Forelimb muscle (tissue), 1 donor: Measurements from ENCODE around the gene MRGPRX3. TPM values are rescaled to one million over a fixed set of nuclear protein-coding genes. Genes with fewer than 3 reads are reported as not detected.
"Not testable (repeated sequence)": the region's sequence is repeated elsewhere in the genome, so short reads cannot be mapped to it uniquely, and the experiment has no call there.

Source experiments
- DNase-seq: peaks from one replicate; pipeline ENCODE4 v3.0.0-alpha.2; 2013; ENCODE audit warnings: low read depth
- polyA plus RNA-seq: library from polyadenylated mRNA; unstranded; fragments of 120-200 nt; gene quantifications from one replicate; pipeline ENCODE4 v1.2.1, GENCODE V29; 2013; ENCODE audit not compliant: insufficient read length

MRGPRX3 gene
- not detected for polyA plus RNA-seq

DNA sequence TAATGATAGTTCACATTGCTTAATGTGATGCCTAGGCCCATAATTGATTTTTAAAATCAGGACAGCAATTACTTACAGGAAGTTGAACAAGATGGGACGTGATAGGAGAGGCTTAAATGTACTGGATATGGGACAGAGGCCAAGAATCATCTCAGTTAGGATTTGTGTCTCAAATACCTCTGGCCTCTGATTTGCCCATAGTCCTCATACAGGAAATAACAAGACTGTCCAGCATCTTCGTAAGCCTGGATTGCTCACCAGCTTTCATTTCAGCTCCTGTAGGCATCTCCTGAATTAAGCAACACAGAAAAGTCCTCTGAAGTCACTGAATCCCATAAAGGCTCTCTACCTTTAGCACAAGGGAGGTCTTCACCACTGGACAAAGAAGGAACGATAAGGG lies at the start of gene MRGPRX3:
MRGPRX3 (plus strand) TSS at position 231 of the 400 bp plus-strand sequence. CDS start 4,632 bp downstream, outside the sequence.
- DNase-seq = no peak

DNA sequence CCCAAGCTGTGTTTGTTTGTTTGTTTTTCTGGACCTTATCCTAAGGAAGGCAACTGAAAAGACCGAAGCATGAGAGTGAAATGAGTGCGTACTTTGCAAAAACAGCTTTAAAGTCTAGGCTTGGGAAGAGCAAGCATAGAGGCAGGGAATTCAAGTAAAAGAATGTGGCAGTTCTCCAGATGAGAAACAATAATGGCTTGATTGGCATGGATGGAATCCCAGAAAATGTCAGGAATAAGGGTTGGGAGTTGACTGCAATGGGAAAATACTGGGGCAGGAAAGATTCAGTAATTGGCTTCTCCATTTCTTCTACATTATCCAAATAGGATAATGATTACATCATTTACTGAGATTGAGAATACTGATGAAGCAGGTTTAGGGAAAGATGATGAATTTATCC lies 44.0 kb upstream of the MRGPRX3 start:
- no peak for DNase-seq

DNA sequence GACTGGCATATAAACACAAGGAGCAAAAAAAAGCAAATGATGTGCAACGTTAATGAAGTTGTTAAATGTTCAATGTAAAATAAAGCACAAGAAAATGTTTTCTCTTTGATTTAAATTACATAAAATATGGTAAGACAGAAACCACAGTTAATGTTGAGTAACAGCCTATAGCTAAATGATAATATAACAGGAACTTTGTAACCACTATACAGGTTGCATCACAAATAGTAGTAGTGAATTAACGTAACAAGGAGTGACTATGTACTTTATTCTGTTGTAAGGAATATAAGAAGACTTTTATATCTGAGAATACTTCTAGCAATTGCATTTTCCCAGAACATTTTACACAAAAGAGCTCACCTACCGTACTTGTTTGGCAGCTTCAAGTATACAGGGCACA lies 43.4 kb upstream of the MRGPRX3 start:
- DNase-seq = no peak

DNA sequence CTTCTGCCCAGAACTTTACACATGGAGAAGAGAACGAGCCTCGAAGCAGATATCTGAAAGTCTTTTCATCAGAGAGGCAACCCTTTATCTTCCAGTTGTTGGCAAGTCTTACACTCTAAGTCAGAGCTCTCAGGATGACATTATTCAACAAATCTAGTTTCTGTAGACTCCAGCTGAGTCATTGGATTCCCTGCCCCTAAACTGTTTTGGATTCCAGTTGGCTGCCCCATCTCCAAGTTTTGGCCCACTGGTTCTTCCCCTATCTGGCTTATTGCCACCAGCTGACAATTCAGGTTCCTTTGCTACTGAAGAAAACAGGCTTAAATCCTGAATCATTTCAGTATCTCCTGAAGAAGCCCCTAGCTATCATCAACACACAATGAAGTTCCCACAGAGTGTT lies 40.6 kb upstream of the MRGPRX3 start:
- no peak for DNase-seq

DNA sequence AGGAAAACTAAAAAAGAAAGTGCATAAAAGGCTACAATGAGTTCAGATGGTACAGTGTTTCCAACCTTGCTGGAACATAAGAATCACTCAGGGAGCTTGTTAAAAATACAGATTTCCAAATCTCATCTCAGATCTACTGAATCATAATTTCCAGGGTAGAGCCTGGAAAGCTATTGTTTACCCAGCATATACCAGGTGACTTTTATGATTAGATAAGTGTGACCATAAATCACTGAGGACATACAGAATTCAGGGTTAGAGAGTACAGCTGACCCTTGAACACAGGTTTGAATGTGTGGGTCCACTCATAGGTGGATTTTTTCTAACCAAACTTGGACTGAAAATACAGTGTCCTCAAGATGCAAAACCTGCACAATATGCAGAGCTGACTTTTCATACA lies 38.4 kb upstream of the MRGPRX3 start:
- DNase-seq = no peak

DNA sequence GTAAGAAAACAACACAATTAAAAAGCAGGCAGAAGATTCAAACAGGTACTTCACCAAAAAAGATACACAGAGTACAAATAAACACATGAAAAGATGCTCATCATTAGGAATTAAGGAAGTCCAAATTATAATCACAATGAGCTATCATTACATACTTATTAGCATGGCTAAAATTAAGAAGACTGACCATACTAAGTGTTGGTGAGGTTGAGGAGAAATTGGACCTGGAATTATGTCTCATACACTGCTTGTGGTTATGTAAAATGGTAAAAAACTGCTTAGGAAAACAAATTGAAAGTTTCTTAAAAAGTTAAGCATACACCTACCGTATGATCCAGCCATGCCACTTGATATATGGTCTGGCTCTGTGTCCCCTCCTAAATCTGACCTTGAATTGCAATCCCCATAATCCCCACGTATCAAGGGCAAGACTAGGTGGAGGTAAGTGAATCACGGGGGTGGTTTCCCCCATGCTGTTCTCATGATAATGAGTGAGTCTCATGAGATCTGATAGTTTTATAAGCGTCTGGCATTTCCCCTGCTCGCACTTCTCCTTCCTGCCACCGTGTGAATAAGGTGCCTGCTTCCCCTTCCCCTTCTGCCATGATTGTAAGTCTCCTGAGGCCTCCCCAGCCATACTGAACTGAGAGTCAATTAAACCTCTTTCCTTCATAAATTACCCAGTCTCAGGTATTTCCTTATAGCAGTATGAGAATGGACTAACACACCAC lies 31.3 kb upstream of the MRGPRX3 start:
- no peak for DNase-seq

DNA sequence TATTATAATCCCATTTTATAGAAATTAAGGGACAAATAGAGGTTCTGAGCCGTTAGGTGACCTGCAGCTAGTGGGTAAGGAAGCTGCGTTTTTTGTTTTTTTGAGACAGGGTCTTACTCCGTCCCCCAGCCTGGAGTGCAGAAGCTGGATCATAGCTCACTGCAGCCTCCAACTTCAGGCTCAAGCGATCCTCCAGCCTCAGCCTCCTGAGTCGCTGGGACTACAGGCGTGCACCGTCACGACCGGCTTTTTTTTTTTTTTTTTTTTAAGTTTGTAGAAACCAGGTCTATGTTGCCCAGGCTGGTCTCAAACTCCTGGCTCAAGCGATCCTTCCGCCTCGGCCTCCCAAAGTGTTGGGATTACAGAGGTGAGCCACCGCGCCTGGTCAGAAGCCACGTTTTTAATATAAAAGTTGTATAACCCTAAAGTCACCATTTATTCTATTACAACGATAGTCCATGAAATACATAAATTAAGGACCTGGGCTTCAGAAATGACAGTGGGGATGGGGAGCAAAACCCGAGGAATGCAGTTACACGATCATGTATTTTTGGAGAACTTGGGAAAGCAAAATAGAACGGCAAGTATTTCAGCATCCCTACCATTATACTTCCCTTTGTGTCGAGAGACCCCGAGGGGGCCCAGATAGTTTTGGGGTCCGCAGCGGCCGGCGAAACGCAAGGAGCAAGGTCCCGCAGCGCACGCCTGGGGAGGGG lies 27.1 kb upstream of the MRGPRX3 start:
- no peak for DNase-seq

DNA sequence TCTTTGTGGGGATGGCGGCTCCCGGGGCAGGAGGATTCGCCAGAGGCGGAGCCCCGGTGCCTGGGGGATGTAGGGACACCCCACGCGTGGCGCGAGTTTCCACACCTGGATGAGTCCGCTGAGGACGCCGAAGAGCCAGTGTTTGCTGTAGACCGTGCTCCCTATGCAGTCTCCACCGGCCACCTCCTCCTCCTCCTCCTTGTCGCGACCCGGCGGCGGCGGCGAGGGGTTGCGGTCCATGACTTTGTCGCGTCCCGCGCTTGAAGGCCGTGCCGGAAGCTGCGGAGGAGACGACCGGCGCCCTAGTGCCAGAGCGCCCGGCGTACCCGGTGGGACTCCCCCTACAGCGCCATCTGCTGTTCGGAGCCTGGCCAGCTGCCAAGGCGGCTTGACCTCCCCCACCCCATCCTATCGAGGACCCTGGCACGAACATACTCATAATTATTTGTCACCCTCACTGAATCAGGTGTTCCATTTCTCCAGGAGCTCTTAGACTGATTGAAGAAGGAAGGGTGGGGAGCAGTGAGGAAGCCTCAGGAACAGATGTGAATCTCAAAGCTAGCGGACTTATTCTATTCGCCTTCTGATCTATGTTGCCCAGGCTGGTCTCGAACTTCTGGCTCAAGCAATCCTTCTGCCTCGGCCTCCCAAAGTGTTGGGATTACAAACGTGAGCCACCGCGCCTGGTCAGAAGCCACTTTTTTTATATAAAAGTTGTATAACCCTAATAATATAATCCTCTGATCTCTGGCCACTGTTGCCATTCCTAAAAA lies 26.4 kb upstream of the MRGPRX3 start, which contains the start of gene SAAL1:
SAAL1 (minus strand) TSS at position 281 of the 773 bp plus-strand sequence; CDS start at position 240, 41 bp downstream.
- DNase-seq = peak; percentile 9

DNA sequence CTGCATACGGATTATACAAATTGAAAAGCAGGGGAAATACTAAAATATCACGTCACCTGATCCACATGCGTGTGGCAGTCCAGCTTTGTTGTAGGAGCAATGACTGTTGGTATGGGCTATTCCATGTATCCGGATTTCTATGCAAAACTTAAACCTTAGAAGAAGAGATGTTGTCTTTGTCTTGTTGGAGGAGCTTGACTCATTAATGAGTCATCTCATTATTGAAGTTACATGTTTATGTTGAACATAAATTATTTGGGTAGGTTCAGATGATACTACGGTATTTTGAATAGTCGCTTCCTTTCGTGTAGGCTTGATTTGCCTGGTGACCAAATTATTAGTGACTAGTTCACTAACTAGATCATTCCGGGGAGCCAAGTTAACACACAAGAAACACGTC lies 25.7 kb upstream of the MRGPRX3 start:
- DNase-seq = no peak

DNA sequence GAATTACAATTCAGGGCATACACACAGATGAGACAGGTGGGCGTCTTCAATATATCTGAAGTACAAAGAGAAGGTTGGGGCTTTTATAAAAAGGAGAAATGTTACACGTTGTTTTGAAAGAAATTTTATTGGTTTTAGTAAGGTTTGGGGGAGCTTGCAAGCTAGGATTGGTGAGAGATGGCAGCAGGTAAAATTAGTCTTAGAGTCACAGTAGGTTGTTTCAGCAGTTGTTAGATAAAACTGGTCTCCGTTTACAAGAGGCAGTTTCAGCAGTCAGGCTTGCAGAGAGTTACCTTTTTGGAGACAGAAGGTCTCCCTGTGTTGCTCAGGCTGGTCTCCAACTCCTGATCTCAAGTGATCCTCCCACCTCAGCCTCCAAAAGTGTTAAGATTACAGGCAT lies 24.1 kb upstream of the MRGPRX3 start:
- DNase-seq = no peak

DNA sequence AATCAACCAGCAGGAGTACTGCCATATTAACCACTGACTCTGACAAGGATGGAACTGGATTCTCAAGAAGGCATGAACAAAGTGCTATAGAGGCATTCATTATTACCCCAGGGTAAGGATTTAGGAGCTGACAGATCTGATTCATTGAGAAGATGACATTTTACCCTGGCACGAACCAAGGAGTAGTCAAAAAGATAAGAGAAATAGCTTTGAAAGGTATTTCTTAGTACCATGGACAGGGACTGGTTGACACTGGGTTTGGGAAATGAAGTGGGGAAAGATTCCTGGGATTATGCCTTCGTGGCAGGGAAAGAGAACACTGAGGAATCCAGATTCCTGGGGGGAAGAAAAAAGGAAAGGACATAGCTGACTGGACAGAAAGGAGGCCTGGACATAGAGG lies 21.4 kb upstream of the MRGPRX3 start:
- DNase-seq = no peak

DNA sequence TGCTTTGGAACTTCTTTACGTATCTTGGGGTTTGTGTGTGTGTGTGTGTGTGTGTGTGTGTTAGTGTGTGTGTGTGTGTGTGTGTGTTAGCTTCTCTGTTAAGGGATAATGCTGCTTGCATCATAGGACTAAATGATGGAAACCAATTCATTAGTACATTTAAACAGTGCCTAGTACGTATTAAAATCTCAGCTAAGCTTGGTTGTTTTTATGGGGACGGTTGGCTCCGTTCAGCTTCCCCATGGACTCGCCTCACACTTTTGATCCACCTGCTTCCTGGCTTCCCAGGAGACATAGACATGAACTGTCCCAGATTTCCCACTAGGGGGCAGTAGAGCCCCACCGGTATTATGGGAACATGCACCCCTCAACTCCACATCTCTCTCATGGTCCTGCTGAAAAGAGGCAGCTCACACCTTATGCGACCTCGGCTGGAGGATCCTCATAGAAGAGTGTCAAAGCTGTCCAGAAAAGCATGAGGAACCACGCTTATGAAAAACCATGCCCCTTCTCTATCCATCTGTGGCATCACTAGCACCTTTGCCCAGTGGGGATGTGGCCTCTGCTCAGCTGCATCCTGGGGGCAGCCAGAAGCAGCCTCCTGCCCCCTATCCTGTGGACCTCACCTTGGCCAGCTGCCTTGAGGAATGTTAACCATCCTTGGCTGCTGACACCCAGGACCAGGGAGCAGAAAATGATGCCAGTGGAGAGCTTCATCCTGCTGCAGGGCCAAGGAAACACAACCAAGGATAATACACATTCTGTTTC lies 16.8 kb upstream of the MRGPRX3 start:
- peak; percentile 6 for DNase-seq

DNA sequence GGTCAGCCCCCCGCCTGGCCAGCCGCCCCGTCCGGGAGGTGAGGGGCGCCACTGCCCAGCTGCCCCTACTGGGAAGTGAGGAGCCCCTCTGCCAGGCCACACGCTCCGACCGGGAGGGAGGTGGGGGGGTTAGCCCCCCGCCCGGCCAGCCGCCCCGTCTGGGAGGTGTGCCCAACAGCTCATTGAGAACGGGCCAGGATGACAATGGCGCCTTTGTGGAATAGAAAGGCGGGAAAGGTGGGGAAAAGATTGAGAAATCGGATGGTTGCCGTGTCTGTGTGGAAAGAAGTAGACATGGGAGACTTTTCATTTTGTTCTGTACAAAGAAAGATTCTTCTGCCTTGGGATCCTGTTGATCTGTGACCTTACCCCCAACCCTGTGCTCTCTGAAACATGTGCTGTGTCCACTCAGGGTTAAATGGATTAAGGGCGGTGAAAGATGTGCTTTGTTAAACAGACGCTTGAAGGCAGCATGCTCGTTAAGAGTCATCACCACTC lies 11.0 kb upstream of the MRGPRX3 start:
- DNase-seq = not testable (repeated sequence)

DNA sequence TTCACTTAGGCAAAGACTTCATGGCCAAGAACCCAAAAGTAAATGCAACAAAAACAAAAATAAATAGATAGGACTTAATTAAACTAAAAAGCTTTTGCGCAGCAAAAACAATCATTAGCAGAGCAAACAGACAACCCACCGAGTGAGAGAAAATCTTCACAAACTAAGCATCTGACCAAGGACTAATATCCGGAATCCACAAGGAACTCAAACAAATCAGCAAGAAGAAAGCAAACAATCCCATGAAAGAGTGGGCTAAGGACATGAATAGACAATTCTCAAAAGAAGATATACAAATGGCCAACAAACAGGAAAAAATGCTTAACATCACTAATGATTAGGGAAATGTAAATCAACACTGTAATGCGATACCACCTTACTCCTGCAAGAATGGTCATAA lies 1.3 kb upstream of the MRGPRX3 start:
- not testable (repeated sequence) for DNase-seq

DNA sequence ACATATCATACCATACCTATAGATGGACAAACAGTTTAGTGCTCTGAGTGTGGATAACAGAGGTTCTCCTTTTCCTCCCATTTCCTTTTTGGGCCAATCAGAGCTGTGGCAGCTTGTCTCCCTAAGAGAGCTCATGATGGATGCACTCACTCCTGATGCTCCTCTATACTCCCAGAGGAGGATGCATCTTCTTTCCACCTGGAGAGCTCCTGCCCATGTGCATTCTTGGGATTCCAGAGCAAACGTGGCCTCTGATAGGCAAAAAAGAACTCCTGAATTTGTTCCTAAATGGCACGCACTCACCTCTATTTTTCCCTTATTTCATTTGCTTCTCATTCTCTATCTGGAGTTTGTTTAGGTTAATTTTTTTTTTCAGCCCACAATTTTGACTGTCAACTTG lies 2.9 kb downstream of the MRGPRX3 start:
- DNase-seq = no peak

DNA sequence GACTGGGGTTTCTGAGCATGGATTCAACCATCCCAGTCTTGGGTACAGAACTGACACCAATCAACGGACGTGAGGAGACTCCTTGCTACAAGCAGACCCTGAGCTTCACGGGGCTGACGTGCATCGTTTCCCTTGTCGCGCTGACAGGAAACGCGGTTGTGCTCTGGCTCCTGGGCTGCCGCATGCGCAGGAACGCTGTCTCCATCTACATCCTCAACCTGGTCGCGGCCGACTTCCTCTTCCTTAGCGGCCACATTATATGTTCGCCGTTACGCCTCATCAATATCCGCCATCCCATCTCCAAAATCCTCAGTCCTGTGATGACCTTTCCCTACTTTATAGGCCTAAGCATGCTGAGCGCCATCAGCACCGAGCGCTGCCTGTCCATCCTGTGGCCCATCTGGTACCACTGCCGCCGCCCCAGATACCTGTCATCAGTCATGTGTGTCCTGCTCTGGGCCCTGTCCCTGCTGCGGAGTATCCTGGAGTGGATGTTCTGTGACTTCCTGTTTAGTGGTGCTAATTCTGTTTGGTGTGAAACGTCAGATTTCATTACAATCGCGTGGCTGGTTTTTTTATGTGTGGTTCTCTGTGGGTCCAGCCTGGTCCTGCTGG lies 4.9 kb downstream of the MRGPRX3 start:
- DNase-seq = no peak

DNA sequence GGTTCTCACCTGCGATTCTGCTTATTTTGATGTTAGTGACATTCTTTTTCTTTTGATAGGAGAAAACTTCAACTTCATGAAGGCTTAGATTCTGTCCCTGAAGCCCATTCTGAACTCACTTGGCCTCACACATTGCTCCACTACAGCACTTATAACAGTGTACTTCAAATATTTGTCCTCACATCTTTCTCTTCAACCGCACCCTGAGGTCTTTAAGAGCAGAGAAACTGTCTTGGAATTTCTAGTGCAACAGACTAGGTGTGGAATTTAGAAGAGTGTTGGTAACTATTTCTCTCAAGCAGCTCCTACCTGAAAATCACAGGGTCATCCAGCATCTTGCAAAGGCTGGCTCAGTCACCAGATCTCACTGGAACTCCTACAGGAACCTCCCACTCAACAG lies 7.8 kb downstream of the MRGPRX3 start:
- DNase-seq = no peak

DNA sequence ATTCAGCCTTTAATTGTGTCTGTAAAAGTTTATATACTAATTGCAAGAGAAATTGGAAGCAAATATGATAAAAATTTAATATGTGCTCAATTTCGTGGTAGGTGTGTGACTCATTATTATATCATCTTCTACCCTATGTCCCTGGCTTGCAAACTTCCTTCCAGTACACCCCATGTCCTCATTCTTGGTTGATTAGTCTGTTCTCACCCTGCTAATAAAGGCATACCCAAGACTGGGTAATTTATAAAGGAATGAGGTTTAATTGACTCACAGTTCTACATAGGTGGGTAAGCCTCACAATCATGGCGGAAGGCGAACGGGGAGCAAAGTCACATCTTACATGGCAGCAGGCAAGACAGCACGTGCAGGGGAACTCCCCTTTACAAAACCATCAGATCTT lies 11.9 kb downstream of the MRGPRX3 start:
- no peak for DNase-seq

DNA sequence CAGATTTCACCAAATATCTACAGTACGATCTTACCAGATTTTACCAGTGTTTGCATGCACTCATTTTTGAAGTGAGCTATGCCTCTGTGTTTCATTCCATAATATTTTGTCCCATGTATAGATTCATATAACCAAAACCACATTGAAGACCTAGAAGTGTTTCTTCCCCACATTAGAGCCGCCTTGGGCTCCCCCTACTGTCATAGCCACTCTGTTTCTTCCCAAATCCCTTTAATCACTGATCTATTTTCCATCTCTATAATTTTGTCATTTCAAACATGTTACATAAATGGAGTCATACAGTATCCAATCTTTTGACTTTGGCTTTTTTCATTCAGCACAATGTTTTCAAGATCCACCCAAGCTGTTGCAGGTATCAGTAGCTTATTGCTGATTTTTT lies 12.7 kb downstream of the MRGPRX3 start:
- no peak for DNase-seq

DNA sequence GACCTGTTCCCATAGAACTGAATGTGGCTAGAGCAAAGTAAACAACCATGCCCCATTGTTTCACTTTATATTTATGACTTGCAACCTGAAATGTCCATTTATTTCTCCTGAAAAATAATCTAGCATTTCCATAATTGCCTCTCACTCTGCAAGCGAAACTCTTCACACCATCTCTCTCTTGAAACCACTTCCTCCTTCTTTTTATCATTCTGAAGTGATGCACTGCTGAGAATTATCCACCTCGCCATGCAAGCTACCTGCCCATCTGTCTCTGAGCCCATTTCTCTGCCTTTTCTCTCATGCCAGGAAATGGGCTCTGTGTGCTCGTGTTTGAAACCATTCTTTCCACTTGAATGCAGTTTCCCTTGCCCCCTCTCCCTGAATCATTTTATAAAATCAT lies 13.5 kb downstream of the MRGPRX3 start:
- DNase-seq = no peak

DNA sequence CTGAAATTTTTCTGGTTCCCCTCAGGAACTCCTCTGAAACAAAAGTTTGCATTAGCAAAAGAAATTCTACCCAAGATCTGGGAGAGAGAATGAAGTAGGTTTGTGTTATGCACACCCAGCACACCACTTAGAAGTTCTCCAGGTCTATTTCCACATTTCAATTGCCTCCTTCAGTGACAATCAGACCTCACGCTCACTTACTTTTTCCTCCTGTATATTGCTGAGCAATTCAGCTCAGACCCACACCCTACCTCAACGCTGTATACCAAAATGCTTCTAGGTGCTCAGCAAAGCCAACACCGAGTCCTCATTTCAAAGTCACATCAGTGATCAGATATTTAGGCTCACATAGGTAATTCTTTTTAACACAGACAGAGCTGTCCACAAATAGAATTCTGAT lies 19.2 kb downstream of the MRGPRX3 start:
- no peak for DNase-seq
